Skeletal muscle cell (primary cell): Measurements from ENCODE around the gene CREB3L2.
"Not testable (repeated sequence)": the region's sequence is repeated elsewhere in the genome, so short reads cannot be mapped to it uniquely, and the experiment has no call there.

Experiments
- DNase-seq: peaks from one replicate; pipeline ENCODE4 v3.0.0-alpha.2; 2010; ENCODE audit warnings: low read depth
- H3K4me3 ChIP-seq: 2 replicates; pipeline ENCODE4 v1.5.1; 2011; ENCODE audit warnings: low read depth, mild to moderate bottlenecking, control low read depth, low read length, moderate library complexity

The CREB3L2 gene

GRCh38 chr7:137942484-137943115 is 59.3 kb downstream of the CREB3L2 start:
- no peak overlapping the region for H3K4me3 ChIP-seq

GRCh38 chr7:137940656-137941518 is 61.0 kb downstream of the CREB3L2 start:
- DNase-seq: peak; percentile 74

More at GRCh38 chr7:137942484-137943115, 59.3 kb downstream of the CREB3L2 start:
- no peak for DNase-seq

GRCh38 chr7:137940218-137940617 is 61.7 kb downstream of the CREB3L2 start:
- H3K4me3 ChIP-seq: no peak overlapping the region
- DNase-seq: no peak

More at GRCh38 chr7:137940656-137941518, 61.0 kb downstream of the CREB3L2 start:
- H3K4me3 ChIP-seq: no peak overlapping the region

- H3K4me3 ChIP-seq: no peak overlapping the region
- no peak for DNase-seq
Measured at GRCh38 chr7:137937202-137937560, 64.7 kb downstream of the CREB3L2 start.

GRCh38 chr7:137936509-137937201 is 65.2 kb downstream of the CREB3L2 start:
- DNase-seq: no peak
- no peak overlapping the region for H3K4me3 ChIP-seq

GRCh38 chr7:137935884-137936508 is 65.9 kb downstream of the CREB3L2 start:
- H3K4me3 ChIP-seq: no peak overlapping the region

GRCh38 chr7:137934941-137935883 is 66.7 kb downstream of the CREB3L2 start:
- no peak overlapping the region for H3K4me3 ChIP-seq
- no peak for DNase-seq

More at GRCh38 chr7:137935884-137936508, 65.9 kb downstream of the CREB3L2 start:
- no peak for DNase-seq

- no peak overlapping the region for H3K4me3 ChIP-seq
- DNase-seq: no peak
Measured at GRCh38 chr7:137934176-137934826, 67.6 kb downstream of the CREB3L2 start.

GRCh38 chr7:137933270-137934017 is 68.4 kb downstream of the CREB3L2 start:
- no peak overlapping the region for H3K4me3 ChIP-seq
- no peak for DNase-seq

GRCh38 chr7:137932881-137933269 is 69.0 kb downstream of the CREB3L2 start:
- DNase-seq: no peak
- H3K4me3 ChIP-seq: no peak overlapping the region

- no peak for DNase-seq
Measured at GRCh38 chr7:137931823-137932222, 70.1 kb downstream of the CREB3L2 start.

GRCh38 chr7:137930581-137930980 is 71.3 kb downstream of the CREB3L2 start:
- DNase-seq: peak; percentile 70
- H3K4me3 ChIP-seq: no peak overlapping the region

More at GRCh38 chr7:137931823-137932222, 70.1 kb downstream of the CREB3L2 start:
- H3K4me3 ChIP-seq: no peak overlapping the region

- DNase-seq: no peak
- no peak overlapping the region for H3K4me3 ChIP-seq
Measured at GRCh38 chr7:137928626-137929025, 73.3 kb downstream of the CREB3L2 start.

GRCh38 chr7:137927386-137927785 is 74.5 kb downstream of the CREB3L2 start:
- no peak for DNase-seq
- H3K4me3 ChIP-seq: no peak overlapping the region

GRCh38 chr7:137926206-137926605 is 75.7 kb downstream of the CREB3L2 start:
- H3K4me3 ChIP-seq, DNase-seq: not testable (repeated sequence)

- no peak for DNase-seq
- H3K4me3 ChIP-seq: no peak overlapping the region
Measured at GRCh38 chr7:137925754-137926153, 76.1 kb downstream of the CREB3L2 start.

GRCh38 chr7:137925091-137925490 is 76.8 kb downstream of the CREB3L2 start:
- DNase-seq: no peak
- no peak overlapping the region for H3K4me3 ChIP-seq
